ENCODE data around the gene GPR143.

GPR143 gene

DNA sequence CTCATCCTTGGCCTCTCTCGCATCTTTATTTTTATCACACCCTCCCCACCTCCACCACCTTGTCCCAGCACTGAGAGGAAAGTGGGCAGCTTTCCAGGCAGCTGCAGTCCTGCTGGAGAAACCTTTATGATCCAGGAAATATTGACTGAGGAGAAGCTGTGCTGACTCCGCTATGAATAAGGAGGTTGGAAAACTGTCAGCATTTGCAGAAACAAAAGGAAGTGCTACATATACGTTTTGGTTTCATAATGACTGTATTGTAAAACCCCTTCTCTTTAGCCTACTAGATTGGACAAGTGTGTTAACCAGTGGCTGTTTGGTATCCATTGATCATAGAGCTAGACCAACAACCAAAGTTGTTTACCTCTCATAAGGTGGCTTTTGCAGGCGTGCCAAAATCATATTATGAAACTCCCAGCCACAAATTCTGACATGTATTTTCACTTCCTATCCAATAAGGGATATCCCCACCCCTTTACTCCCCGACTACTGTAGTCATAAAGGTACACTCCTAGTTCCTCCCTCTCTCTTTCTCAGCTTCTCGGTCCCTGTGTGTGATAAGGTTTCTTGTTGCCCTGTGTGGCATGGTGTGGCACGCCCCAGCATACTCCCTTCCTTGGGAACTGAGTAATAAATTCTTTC, 88.4 kb downstream of the GPR143 start:
- H3K4me3 Mint-ChIP-seq = peak overlapping the region; percentile 57
- ATAC-seq = peak; percentile 98
- H3K27me3 Mint-ChIP-seq = no peaks in the 10 kb centered on the region
- H3K27ac Mint-ChIP-seq = peak overlapping the region; percentile 89
- peaks cover 24% of the 10 kb centered on the region for H3K4me1 Mint-ChIP-seq
- H3K36me3 Mint-ChIP-seq = peaks cover 17% of the 10 kb centered on the region
- peaks cover 6% of the 10 kb centered on the region for H3K9me3 Mint-ChIP-seq

DNA sequence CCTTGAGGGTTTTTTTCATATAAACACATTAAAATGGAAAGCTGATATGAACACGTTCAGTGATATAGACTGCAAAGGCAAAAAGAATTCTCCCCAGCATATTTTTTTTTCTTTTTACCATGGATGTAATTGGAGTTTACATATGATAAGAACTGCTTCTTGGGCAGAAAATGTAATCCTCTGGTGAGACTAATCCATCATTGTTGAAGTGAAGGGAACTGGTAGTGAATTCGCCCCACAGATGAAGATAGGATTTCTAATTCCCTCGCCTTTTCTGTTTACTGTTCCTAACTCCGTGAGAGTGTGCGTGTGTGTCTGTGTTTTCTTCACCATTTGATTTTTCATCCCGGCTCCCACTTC, 88.9 kb downstream of the GPR143 start:
- no peak for ATAC-seq
- Mint-ChIP-seq H3K9me3 (peaks cover 6% of the 10 kb centered on the region), H3K27me3 (no peaks in the 10 kb centered on the region), H3K36me3 (peaks cover 12% of the 10 kb centered on the region), H3K4me3 (peak overlapping the region; percentile 57), H3K4me1 (peaks cover 29% of the 10 kb centered on the region), H3K27ac (peak overlapping the region; percentile 89)

DNA sequence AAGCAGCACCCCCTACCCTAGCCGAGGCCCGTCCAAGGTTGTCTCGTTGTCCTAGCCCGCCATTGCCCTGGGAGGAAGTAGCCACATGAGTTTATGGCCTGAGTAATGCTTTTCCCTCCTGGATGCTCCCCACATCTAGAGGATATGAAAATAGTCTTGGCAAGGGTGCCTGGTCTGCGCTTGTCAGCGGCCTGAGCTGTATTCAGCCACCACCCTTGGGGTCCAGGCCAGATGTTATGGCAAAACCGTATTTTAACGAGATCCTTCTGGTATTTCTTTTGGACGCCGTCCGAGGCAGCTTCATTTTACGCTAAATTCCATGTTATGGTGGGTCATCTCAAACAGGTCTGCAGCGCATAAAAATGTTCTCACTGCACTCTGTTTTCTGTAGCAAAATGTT, 89.3 kb downstream of the GPR143 start:
- peaks cover 33% of the 10 kb centered on the region for H3K4me1 Mint-ChIP-seq
- no peak for ATAC-seq
- H3K9me3 Mint-ChIP-seq = peaks cover 6% of the 10 kb centered on the region
- H3K4me3 Mint-ChIP-seq = no peak overlapping the region
- peak overlapping the region; percentile 89 for H3K27ac Mint-ChIP-seq
- peaks cover 11% of the 10 kb centered on the region for H3K36me3 Mint-ChIP-seq
- H3K27me3 Mint-ChIP-seq = no peaks in the 10 kb centered on the region
